ENCODE results near the gene RABL6. TPM values are rescaled to one million over a fixed set of nuclear protein-coding genes. Genes with fewer than 3 reads are reported as not detected.
A peak's percentile ranks its signal among the peaks of the same experiment; 100 is the strongest.

RABL6 gene
- total RNA-seq, 1 donor from 2014 or later, result 71.2 TPM

DNA sequence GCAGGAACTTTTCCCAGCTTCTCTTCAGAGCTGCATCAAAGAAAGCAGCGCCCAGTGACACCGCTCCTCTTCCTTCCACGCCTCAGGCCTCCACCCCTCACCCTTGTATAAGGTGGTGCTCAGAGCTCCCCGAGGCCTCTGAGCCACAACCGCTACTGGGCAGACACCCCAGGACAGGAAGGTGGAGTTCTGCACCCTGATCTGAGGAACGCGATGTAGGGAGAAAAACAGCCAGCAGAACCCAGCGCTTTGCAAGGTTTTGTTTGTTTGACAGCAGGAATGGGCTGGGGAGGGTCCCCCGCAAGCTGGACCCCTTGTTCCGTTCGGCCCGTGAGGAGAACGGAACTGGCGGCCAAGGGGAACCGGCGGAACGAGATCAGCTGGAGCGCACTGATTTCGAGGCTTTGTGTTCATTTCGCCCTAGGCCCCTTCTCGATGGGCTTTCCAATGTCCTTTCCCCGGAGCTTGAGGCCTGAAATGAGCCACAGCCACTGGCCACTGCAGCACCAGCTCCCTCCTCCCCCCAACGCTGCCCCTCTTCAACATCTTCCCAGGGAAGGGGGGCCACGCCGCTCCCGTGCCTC, 54.2 kb downstream of the RABL6 start:
- DNase-seq (ENCODE audit: low spot score), result no peak
- H3K36me3 ChIP-seq, result no peaks in the 10 kb centered on the region
- TF ChIP-seq, protein P1, sequence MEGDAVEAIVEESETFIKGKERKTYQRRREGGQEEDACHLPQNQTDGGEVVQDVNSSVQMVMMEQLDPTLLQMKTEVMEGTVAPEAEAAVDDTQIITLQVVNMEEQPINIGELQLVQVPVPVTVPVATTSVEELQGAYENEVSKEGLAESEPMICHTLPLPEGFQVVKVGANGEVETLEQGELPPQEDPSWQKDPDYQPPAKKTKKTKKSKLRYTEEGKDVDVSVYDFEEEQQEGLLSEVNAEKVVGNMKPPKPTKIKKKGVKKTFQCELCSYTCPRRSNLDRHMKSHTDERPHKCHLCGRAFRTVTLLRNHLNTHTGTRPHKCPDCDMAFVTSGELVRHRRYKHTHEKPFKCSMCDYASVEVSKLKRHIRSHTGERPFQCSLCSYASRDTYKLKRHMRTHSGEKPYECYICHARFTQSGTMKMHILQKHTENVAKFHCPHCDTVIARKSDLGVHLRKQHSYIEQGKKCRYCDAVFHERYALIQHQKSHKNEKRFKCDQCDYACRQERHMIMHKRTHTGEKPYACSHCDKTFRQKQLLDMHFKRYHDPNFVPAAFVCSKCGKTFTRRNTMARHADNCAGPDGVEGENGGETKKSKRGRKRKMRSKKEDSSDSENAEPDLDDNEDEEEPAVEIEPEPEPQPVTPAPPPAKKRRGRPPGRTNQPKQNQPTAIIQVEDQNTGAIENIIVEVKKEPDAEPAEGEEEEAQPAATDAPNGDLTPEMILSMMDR (IDR thresholded peaks at IDR 0.05), result no peak
- TF ChIP-seq EZH2 (IDR thresholded peaks at IDR 0.05) (no peak), EZH2phosphoT487 (IDR thresholded peaks at IDR 0.05) (no peak)
- H4K20me1 ChIP-seq (ENCODE audit: low read depth), result peaks cover 39% of the 10 kb centered on the region
- no peaks in the 10 kb centered on the region for H3K9me3 Mint-ChIP-seq
- peaks cover 7% of the 10 kb centered on the region for H3K4me1 Mint-ChIP-seq
- no peak overlapping the region for H3K4me3 ChIP-seq
- no peak overlapping the region for H3K4me3 Mint-ChIP-seq
- H3K27me3 Mint-ChIP-seq (ENCODE audit: insufficient read depth, low read depth), result peaks cover 3% of the 10 kb centered on the region
- H3K27me3 ChIP-seq, result no peaks in the 10 kb centered on the region
- no peak overlapping the region for H3K9ac ChIP-seq
- peaks cover 9% of the 10 kb centered on the region for H3K4me1 ChIP-seq
- peaks cover 12% of the 10 kb centered on the region for H3K36me3 Mint-ChIP-seq
- no peak overlapping the region for H2AFZ ChIP-seq (replicated peaks)
- H3K9me3 ChIP-seq (ENCODE audit: low read depth), result peaks cover under 1% of the 10 kb centered on the region
- H3K27ac Mint-ChIP-seq, result no peak overlapping the region
- peaks cover 4% of the 10 kb centered on the region for H3F3A ChIP-seq (ENCODE audit: low read depth)
- peaks cover 33% of the 10 kb centered on the region for H3K79me2 ChIP-seq (ENCODE audit: low read depth)
- H3K4me2 ChIP-seq, result no peak overlapping the region
- no peak overlapping the region for H3K27ac ChIP-seq

DNA sequence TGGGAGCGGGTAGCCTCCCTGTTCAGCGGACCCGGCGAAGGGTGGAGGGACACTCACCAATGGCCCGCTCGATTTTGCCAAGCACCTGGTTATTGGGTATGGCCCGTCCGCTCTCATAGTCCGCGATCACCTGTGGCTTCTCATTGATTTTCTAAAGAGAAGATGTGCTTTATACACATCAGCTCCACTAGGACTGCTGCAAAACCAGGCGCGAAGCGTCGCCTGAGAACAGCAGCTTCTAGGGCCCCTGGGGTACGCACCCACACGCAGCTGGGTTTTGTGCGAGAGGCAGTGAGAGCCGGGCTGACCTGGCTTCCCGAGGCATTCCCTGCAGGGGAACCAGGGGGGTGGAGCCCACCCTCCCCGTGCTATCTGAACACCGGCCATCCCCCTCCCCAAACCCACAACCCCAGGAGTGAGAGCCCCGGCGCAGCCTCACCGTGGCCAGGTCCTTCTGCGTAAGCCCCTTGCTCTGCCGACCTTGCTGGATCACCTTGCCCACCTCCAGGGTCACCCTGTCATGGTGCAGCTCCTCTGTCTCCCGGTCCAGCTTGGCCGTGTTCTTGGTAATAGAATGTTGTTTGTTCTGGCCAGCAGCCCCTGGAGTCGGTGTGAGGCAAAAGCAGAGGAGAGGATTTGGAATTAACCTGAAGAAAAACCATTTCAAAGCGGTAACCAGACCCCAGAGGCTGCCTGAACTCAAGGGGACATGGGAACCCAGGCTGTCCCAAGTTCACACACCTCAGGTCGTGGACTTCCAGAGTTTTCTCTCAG, 55.3 kb downstream of the RABL6 start:
- H3K4me3 ChIP-seq, result no peak overlapping the region
- H2AFZ ChIP-seq (replicated peaks), result no peak overlapping the region
- no peak overlapping the region for H3K4me2 ChIP-seq
- H3F3A ChIP-seq (ENCODE audit: low read depth), result peaks cover 4% of the 10 kb centered on the region
- H3K27me3 ChIP-seq, result no peaks in the 10 kb centered on the region
- H3K9me3 ChIP-seq (ENCODE audit: low read depth), result peaks cover 7% of the 10 kb centered on the region
- H3K79me2 ChIP-seq (ENCODE audit: low read depth), result peaks cover 36% of the 10 kb centered on the region
- H3K4me1 ChIP-seq, result peaks cover 10% of the 10 kb centered on the region
- TF ChIP-seq EZH2 (IDR thresholded peaks at IDR 0.05) (no peak), EZH2phosphoT487 (IDR thresholded peaks at IDR 0.05) (no peak)
- TF ChIP-seq, protein P1 (IDR thresholded peaks at IDR 0.05), result no peak
- Mint-ChIP-seq H3K4me3 (no peak overlapping the region), H3K27ac (no peak overlapping the region), H3K4me1 (peaks cover 7% of the 10 kb centered on the region), H3K36me3 (peaks cover 17% of the 10 kb centered on the region), H3K27me3 (ENCODE audit: insufficient read depth, low read depth) (peaks cover 3% of the 10 kb centered on the region), H3K9me3 (peaks cover 7% of the 10 kb centered on the region)
- DNase-seq (ENCODE audit: low spot score), result no peak
- peaks cover 35% of the 10 kb centered on the region for H4K20me1 ChIP-seq (ENCODE audit: low read depth)
- H3K9ac ChIP-seq, result no peak overlapping the region
- no peaks in the 10 kb centered on the region for H3K36me3 ChIP-seq
- H3K27ac ChIP-seq, result no peak overlapping the region

DNA sequence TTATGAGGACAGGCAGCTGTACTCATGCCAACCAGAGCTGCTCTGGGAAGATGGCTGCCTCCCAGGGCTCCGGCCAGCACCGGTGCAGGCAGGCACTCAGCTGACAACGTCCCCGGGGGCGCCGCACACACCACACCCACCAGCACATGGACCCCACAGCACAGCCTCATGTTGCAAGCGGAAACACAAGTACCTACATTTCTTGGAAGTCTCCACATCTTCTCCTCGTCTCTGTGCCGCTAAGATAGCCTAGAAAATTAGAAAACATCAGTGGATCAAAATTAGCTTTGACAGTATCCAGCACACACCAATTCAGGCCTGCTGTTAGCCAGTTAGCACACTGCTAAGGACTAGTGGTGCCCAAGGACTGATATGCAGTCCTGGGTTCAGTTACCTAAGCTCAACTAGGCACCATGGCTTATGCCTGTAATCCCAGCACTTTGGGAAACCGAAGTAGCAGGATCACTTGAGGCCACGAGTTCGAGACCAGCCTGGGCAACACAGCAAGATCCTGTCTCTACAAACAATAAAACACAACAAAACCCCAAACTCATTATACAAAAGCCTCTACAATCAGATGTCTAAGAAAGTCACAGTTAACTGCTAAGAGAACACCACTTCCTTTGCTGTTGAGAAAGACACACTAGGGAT, 56.0 kb downstream of the RABL6 start:
- H3K27me3 ChIP-seq, result no peaks in the 10 kb centered on the region
- Mint-ChIP-seq H3K36me3 (peaks cover 20% of the 10 kb centered on the region), H3K27ac (no peak overlapping the region), H3K9me3 (peaks cover 11% of the 10 kb centered on the region), H3K27me3 (ENCODE audit: insufficient read depth, low read depth) (peaks cover 3% of the 10 kb centered on the region), H3K4me1 (peaks cover 7% of the 10 kb centered on the region), H3K4me3 (peak overlapping the region; percentile 14)
- H3F3A ChIP-seq (ENCODE audit: low read depth), result peaks cover 4% of the 10 kb centered on the region
- DNase-seq (ENCODE audit: low spot score), result no peak
- H3K36me3 ChIP-seq, result no peaks in the 10 kb centered on the region
- H3K9me3 ChIP-seq (ENCODE audit: low read depth), result peaks cover 7% of the 10 kb centered on the region
- H3K4me3 ChIP-seq, result no peak overlapping the region
- peaks cover 35% of the 10 kb centered on the region for H4K20me1 ChIP-seq (ENCODE audit: low read depth)
- H3K79me2 ChIP-seq (ENCODE audit: low read depth), result peaks cover 36% of the 10 kb centered on the region
- peaks cover 10% of the 10 kb centered on the region for H3K4me1 ChIP-seq
- no peak overlapping the region for H3K9ac ChIP-seq
- no peak overlapping the region for H3K4me2 ChIP-seq
- no peak overlapping the region for H2AFZ ChIP-seq (replicated peaks)
- no peak overlapping the region for H3K27ac ChIP-seq
- TF ChIP-seq EZH2 (IDR thresholded peaks at IDR 0.05) (no peak), EZH2phosphoT487 (IDR thresholded peaks at IDR 0.05) (no peak)
- TF ChIP-seq, protein P1 (IDR thresholded peaks at IDR 0.05), result no peak

All from neural progenitor cell (in vitro differentiated cells).